ENCODE results near the gene MS4A6E.

The MS4A6E gene

DNA sequence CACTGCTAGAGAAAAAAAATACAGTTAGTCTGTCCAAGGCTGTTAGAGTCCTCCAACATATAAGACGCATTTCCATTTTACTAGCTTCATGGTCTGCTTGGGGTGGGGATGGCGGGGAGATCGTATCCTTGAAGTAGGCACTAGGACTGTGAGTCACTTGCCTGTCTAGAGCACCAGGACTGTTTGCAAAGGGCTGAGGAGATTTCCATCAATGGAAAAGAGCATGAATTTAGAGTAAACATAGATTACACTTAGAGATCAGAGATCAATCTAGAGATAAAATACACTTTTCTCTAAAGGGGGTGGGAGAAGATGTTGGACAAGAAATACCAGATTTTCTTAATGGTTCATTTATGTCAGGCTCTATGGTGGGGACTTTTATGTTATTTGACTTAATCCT is 49.5 kb downstream of the MS4A6E start:
- Histone ChIP-seq H3K4me3 (IDR thresholded peaks at IDR 0.05; ENCODE audit: insufficient read depth, low read depth, low read length) (no peak overlapping the region), H3K27ac (no peak overlapping the region), H2AFZ (ENCODE audit: low read depth) (no peak overlapping the region), H4K20me1 (ENCODE audit: insufficient read depth) (no peaks in the 10 kb centered on the region), H3K4me2 (no peak overlapping the region), H3K79me2 (ENCODE audit: insufficient read depth, low read depth) (no peaks in the 10 kb centered on the region), H3K4me1 (ENCODE audit: low read depth, poor library complexity, severe bottlenecking) (no peaks in the 10 kb centered on the region), H3K9ac (no peak overlapping the region), H3K27me3 (ENCODE audit: insufficient read depth, low read depth) (no peaks in the 10 kb centered on the region), H3K36me3 (ENCODE audit: insufficient read depth) (no peaks in the 10 kb centered on the region)
- TF ChIP-seq, protein P1, sequence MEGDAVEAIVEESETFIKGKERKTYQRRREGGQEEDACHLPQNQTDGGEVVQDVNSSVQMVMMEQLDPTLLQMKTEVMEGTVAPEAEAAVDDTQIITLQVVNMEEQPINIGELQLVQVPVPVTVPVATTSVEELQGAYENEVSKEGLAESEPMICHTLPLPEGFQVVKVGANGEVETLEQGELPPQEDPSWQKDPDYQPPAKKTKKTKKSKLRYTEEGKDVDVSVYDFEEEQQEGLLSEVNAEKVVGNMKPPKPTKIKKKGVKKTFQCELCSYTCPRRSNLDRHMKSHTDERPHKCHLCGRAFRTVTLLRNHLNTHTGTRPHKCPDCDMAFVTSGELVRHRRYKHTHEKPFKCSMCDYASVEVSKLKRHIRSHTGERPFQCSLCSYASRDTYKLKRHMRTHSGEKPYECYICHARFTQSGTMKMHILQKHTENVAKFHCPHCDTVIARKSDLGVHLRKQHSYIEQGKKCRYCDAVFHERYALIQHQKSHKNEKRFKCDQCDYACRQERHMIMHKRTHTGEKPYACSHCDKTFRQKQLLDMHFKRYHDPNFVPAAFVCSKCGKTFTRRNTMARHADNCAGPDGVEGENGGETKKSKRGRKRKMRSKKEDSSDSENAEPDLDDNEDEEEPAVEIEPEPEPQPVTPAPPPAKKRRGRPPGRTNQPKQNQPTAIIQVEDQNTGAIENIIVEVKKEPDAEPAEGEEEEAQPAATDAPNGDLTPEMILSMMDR (conservative IDR thresholded peaks at IDR 0.05; ENCODE audit: low read depth, low read length), result no peak

DNA sequence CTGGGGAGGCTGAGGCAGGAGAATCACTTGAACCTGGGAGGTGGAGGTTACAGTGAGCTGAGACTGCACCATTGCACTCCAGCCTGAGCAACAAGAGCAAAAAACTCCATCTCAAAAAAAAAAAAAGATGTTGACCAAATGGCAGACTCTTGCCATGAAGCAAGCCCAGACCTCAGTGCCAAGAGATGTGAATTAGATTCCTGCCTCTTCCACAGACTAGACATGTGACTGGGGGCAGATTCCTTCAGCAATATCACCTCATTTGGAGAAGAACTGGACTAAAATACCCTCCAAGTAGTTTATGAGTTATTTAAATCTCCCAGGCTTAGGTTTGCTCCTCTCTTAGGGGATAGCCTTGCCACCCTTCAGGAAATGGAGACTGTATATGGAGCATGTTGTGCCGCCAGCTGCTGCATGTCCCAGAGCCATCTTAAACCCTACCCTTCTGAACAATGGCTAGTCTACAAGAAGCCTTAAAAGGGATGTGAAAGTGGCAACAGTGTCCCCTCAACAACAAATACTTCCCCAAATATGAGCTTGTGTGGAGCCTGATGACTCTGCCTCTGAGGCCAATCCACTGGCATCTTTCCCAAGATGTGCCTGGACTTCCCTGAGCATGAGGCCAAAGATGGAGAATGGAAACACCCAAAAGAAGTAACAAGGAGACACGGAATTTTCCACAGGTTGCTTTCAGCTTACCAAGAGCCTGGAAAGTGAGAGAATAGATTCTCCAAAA is 50.5 kb downstream of the MS4A6E start:
- H4K20me1 ChIP-seq (ENCODE audit: insufficient read depth), result no peaks in the 10 kb centered on the region
- H3K4me2 ChIP-seq, result no peak overlapping the region
- H3K27me3 ChIP-seq (ENCODE audit: insufficient read depth, low read depth), result no peaks in the 10 kb centered on the region
- H3K4me3 ChIP-seq (IDR thresholded peaks at IDR 0.05; ENCODE audit: insufficient read depth, low read depth, low read length), result no peak overlapping the region
- no peak overlapping the region for H3K27ac ChIP-seq
- H3K4me1 ChIP-seq (ENCODE audit: low read depth, poor library complexity, severe bottlenecking), result no peaks in the 10 kb centered on the region
- H3K79me2 ChIP-seq (ENCODE audit: insufficient read depth, low read depth), result no peaks in the 10 kb centered on the region
- no peaks in the 10 kb centered on the region for H3K36me3 ChIP-seq (ENCODE audit: insufficient read depth)
- no peak overlapping the region for H3K9ac ChIP-seq
- TF ChIP-seq, protein P1 (conservative IDR thresholded peaks at IDR 0.05; ENCODE audit: low read depth, low read length), result no peak
- no peak overlapping the region for H2AFZ ChIP-seq (ENCODE audit: low read depth)

DNA sequence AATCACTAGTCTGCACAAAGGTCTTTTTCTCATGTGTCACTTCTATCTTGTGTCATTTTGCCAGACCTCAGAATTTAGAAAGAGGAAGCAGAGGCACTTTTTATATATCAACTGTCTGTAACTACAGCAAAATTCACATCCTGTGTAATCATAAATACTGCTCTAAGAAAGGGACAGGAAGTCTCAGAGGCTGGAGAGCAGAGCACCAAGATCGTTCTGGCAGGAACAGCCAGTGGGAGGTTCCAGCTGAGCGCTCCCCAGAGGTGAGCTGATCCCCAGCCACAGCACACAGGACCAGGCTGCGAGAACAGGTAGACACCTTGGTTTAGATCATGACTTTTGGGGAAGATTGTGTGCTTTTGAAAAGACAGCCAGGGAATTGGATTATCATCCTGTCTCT is 51.3 kb downstream of the MS4A6E start, which contains the start of gene MS4A7:
MS4A7 (plus strand) TSS at position 179 of the 400 bp plus-strand sequence. CDS start 4,610 bp downstream, outside the sequence.
- H3K4me3 ChIP-seq (IDR thresholded peaks at IDR 0.05; ENCODE audit: insufficient read depth, low read depth, low read length), result no peak within 1 kb of the TSS

DNA sequence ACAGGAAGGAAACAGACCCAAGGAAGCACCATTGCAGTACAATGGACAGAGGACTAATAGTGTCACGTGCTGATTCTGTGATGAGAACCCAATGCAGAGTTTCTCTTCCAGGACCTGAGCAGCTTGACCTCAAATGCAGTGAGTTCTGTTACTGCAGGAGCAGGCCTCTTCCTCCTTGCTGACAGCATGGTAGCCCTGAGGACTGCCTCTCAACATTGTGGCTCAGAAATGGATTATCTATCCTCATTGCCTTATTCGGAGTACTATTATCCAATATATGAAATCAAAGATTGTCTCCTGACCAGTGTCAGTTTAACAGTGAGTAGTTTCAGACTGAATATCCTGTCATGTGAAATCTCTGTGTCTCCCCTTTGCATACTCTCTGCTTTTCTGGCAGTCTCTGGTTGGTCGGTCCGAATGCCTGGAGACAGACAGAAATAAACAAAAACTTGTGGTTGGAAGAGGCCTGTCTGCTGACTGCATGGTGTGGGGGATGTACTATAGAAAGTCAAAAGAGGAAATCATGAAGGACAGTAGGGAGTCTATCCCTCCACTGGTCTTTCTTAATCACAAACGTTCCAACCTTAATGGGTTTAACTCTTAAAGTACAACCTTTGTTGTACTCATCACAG is 62.3 kb downstream of the MS4A6E start:
- Histone ChIP-seq H2AFZ (ENCODE audit: low read depth) (no peak overlapping the region), H3K4me2 (no peak overlapping the region), H3K9ac (no peak overlapping the region), H3K36me3 (ENCODE audit: insufficient read depth) (no peaks in the 10 kb centered on the region), H3K4me3 (IDR thresholded peaks at IDR 0.05; ENCODE audit: insufficient read depth, low read depth, low read length) (no peak overlapping the region), H3K27ac (no peak overlapping the region), H3K27me3 (ENCODE audit: insufficient read depth, low read depth) (no peaks in the 10 kb centered on the region; the same call in 1 of the 2 replicates), H3K79me2 (ENCODE audit: insufficient read depth, low read depth) (no peaks in the 10 kb centered on the region), H4K20me1 (ENCODE audit: insufficient read depth) (no peaks in the 10 kb centered on the region), H3K4me1 (ENCODE audit: low read depth, poor library complexity, severe bottlenecking) (no peaks in the 10 kb centered on the region)
- TF ChIP-seq, protein P1 (conservative IDR thresholded peaks at IDR 0.05; ENCODE audit: low read depth, low read length), result no peak

More for the DNA sequence above, 51.3 kb downstream of the MS4A6E start, which contains the start of gene MS4A7:
- no peak within 1 kb of the TSS for H3K27ac ChIP-seq
- no peaks in the 10 kb centered on the region for H3K79me2 ChIP-seq (ENCODE audit: insufficient read depth, low read depth)
- no peak within 1 kb of the TSS for H2AFZ ChIP-seq (ENCODE audit: low read depth)
- no peaks in the 10 kb centered on the region for H4K20me1 ChIP-seq (ENCODE audit: insufficient read depth)
- H3K9ac ChIP-seq, result no peak within 1 kb of the TSS
- no peaks in the 10 kb centered on the region for H3K4me1 ChIP-seq (ENCODE audit: low read depth, poor library complexity, severe bottlenecking)
- no peaks in the 10 kb centered on the region for H3K36me3 ChIP-seq (ENCODE audit: insufficient read depth)
- H3K27me3 ChIP-seq (ENCODE audit: insufficient read depth, low read depth), result no peaks in the 10 kb centered on the region
- H3K4me2 ChIP-seq, result no peak within 1 kb of the TSS
- TF ChIP-seq, protein P1 (conservative IDR thresholded peaks at IDR 0.05; ENCODE audit: low read depth, low read length), result no peak

Data from KMS-11 (cell line).